ENCODE results near the gene L1TD1.
A peak's percentile ranks its signal among the peaks of the same experiment; 100 is the strongest.
"Not testable (repeated sequence)": the region's sequence is repeated elsewhere in the genome, so short reads cannot be mapped to it uniquely, and the experiment has no call there.

L1TD1 gene

GRCh38 chr1:62176597-62177312 is 17.9 kb upstream of the L1TD1 start:
- no peak for TF ChIP-seq CTCF (IDR thresholded peaks at IDR 0.05)
- Mint-ChIP-seq H3K27ac (no peak overlapping the region), H3K9me3 (no peaks in the 10 kb centered on the region), H3K4me1 (peaks cover 12% of the 10 kb centered on the region), H3K4me3 (no peak overlapping the region), H3K27me3 (ENCODE audit: low read depth, poor library complexity) (peaks cover 14% of the 10 kb centered on the region), H3K36me3 (ENCODE audit: low read depth) (no peaks in the 10 kb centered on the region)
- DNase-seq = no peak

GRCh38 chr1:62177621-62178020 is 17.0 kb upstream of the L1TD1 start:
- peaks cover 9% of the 10 kb centered on the region for H3K27me3 Mint-ChIP-seq (ENCODE audit: low read depth, poor library complexity)
- no peak for TF ChIP-seq CTCF (IDR thresholded peaks at IDR 0.05)
- no peak overlapping the region for H3K4me3 Mint-ChIP-seq
- no peak overlapping the region for H3K27ac Mint-ChIP-seq
- H3K4me1 Mint-ChIP-seq = peaks cover 19% of the 10 kb centered on the region
- DNase-seq = no peak
- H3K9me3 Mint-ChIP-seq = no peaks in the 10 kb centered on the region
- H3K36me3 Mint-ChIP-seq (ENCODE audit: low read depth) = no peaks in the 10 kb centered on the region

GRCh38 chr1:62178372-62178771 is 16.3 kb upstream of the L1TD1 start:
- H3K9me3 Mint-ChIP-seq = no peaks in the 10 kb centered on the region
- no peak for DNase-seq
- TF ChIP-seq CTCF (IDR thresholded peaks at IDR 0.05) = no peak
- no peaks in the 10 kb centered on the region for H3K36me3 Mint-ChIP-seq (ENCODE audit: low read depth)
- peaks cover 27% of the 10 kb centered on the region for H3K4me1 Mint-ChIP-seq
- H3K27ac Mint-ChIP-seq = no peak overlapping the region
- H3K27me3 Mint-ChIP-seq (ENCODE audit: low read depth, poor library complexity) = peaks cover 9% of the 10 kb centered on the region
- no peak overlapping the region for H3K4me3 Mint-ChIP-seq

- not testable (repeated sequence) for DNase-seq; H3K27me3 Mint-ChIP-seq (ENCODE audit: low read depth, poor library complexity); H3K27ac Mint-ChIP-seq; H3K4me3 Mint-ChIP-seq; H3K36me3 Mint-ChIP-seq (ENCODE audit: low read depth); H3K9me3 Mint-ChIP-seq
- H3K4me1 Mint-ChIP-seq = peaks cover 32% of the 10 kb centered on the region
Measured at GRCh38 chr1:62180054-62180453, 14.6 kb upstream of the L1TD1 start.

GRCh38 chr1:62180639-62181038 is 14.0 kb upstream of the L1TD1 start:
- Mint-ChIP-seq H3K27ac (no peak overlapping the region), H3K36me3 (ENCODE audit: low read depth) (no peaks in the 10 kb centered on the region), H3K4me1 (peaks cover 32% of the 10 kb centered on the region), H3K9me3 (no peaks in the 10 kb centered on the region), H3K27me3 (ENCODE audit: low read depth, poor library complexity) (peaks cover 3% of the 10 kb centered on the region), H3K4me3 (no peak overlapping the region)
- no peak for DNase-seq
- TF ChIP-seq CTCF (IDR thresholded peaks at IDR 0.05) = no peak

- no peak overlapping the region for H3K4me3 Mint-ChIP-seq
- H3K27me3 Mint-ChIP-seq (ENCODE audit: low read depth, poor library complexity) = peaks cover 3% of the 10 kb centered on the region
- peaks cover 32% of the 10 kb centered on the region for H3K4me1 Mint-ChIP-seq
- H3K27ac Mint-ChIP-seq = no peak overlapping the region
- TF ChIP-seq CTCF (IDR thresholded peaks at IDR 0.05) = no peak
- H3K9me3 Mint-ChIP-seq = no peaks in the 10 kb centered on the region
- no peaks in the 10 kb centered on the region for H3K36me3 Mint-ChIP-seq (ENCODE audit: low read depth)
- DNase-seq = no peak
Measured at GRCh38 chr1:62181532-62181931, 13.1 kb upstream of the L1TD1 start.

- H3K27ac Mint-ChIP-seq; H3K36me3 Mint-ChIP-seq (ENCODE audit: low read depth); DNase-seq; H3K9me3 Mint-ChIP-seq; H3K4me3 Mint-ChIP-seq; H3K27me3 Mint-ChIP-seq (ENCODE audit: low read depth, poor library complexity): not testable (repeated sequence)
- peaks cover 32% of the 10 kb centered on the region for H3K4me1 Mint-ChIP-seq
Measured at GRCh38 chr1:62182157-62182556, 12.5 kb upstream of the L1TD1 start.

GRCh38 chr1:62183164-62184020 is 11.3 kb upstream of the L1TD1 start:
- H3K4me3 Mint-ChIP-seq; DNase-seq; H3K36me3 Mint-ChIP-seq (ENCODE audit: low read depth); H3K27me3 Mint-ChIP-seq (ENCODE audit: low read depth, poor library complexity); H3K9me3 Mint-ChIP-seq: not testable (repeated sequence)
- peaks cover 26% of the 10 kb centered on the region for H3K4me1 Mint-ChIP-seq
- peak overlapping the region; percentile 68 for H3K27ac Mint-ChIP-seq

Data from nephron progenitor cell (in vitro differentiated cells).